Forelimb muscle (tissue), 1 donor: ENCODE measurements around the gene SETX. TPM values are rescaled to one million over a fixed set of nuclear protein-coding genes. Genes with fewer than 3 reads are reported as not detected.
"Not testable (repeated sequence)": the region's sequence is repeated elsewhere in the genome, so short reads cannot be mapped to it uniquely, and the experiment has no call there.

Source experiments
- DNase-seq: peaks from one replicate; pipeline ENCODE4 v3.0.0-alpha.2; 2013; ENCODE audit warnings: low read depth
- polyA plus RNA-seq: library from polyadenylated mRNA; unstranded; fragments of 120-200 nt; gene quantifications from one replicate; pipeline ENCODE4 v1.2.1, GENCODE V29; 2013; ENCODE audit not compliant: insufficient read length

SETX gene
- polyA plus RNA-seq, 1 donor: 28.5 TPM

DNA sequence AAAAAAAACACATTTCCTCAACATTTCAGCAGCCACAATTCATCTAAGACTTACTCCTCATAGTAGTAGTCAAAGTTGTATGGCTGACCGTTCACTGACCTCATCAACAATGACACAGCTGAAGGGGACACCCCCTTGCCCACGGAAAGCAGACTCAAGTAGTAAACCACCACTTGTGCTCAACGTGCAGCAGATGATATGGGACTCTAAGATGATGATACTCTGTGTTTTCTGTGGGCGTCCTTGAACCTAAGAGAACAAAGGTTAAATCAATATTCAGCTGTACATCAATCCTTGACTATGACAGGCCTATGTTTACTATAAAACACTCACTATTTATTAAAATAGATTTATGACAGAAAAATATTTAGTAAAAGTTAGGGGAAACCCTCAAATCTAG lies 71.6 kb downstream of the SETX start:
- DNase-seq: no peak

DNA sequence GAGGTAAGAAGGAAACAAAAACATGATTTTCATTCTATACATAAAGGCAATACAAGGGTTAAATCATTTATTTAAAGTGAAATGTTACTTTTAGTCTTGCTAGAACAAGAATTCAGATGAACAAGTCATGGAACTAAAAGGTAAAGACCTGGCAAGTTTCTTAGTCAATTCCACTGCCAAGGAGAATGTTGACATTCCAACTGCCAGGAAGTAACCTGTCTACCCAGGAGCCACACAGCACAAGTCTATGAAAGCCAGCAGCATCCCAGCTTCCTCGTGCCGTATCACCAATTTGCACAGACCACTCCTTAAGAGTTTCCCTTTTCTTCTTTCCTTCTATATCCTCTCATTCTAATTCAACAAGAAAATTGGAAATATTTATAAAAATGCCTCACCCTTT lies 79.9 kb downstream of the SETX start:
- no peak for DNase-seq

DNA sequence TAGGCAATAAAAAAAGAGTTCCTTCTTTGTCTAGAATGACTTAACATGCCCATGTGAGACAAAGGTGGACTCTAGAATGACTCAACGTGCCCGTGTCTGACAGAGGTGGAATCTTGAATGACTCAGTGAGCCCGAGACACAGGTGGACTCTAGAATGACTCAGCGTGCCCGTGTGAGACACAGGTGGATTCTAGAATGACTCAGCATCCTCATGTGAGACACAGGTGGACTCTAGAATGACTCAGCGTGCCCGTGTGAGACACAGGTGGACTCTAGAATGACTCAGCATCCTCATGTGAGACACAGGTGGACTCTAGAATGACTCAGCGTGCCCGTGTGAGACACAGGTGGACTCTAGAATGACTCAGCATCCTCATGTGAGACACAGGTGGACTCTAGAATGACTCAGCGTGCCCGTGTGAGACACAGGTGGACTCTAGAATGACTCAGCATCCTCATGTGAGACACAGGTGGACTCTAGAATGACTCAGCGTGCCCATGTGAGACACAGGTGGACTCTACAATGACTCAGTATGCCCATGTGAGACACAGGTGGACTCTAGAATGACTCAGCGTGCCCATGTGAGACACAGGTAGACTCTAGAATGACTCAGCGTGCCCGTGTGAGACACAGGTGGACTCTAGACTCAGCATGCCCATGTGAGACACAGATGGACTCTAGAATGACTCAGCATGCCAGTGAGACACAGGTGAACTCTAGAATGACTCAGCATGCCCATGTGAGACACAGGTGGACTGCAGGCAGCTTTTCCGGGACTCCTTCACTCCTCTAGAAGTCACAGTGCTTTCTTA lies 84.9 kb downstream of the SETX start:
- DNase-seq: not testable (repeated sequence)

DNA sequence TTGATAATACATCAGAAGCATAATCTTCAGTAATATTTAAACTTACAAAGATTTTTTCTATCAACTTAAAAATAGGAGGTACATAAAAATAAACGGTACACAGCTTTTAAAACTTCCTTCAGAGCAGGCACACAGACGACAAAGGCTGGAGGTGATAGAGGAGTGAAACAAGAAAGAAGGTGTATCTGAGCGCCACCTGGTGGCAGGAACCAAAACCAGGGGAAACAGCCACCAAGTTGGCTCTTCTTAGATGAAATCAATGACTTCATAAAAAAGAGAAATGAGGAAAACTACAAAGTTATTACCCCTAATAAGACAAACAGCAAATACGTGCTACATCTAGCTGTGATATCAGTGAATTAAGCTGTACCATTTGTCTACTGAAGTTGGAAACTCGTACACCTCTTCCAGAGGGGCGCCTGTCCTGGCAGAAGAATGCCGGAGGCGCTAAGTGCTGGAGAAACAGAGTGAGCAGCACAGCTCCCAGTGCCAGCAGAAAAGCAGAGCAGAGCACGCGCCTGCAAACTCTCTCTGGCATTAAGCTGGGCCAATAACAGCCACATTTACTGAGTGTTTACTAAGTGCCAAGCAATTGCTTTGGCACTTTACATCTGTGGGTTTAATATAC lies 85.9 kb downstream of the SETX start:
- peak; percentile 22 for DNase-seq

DNA sequence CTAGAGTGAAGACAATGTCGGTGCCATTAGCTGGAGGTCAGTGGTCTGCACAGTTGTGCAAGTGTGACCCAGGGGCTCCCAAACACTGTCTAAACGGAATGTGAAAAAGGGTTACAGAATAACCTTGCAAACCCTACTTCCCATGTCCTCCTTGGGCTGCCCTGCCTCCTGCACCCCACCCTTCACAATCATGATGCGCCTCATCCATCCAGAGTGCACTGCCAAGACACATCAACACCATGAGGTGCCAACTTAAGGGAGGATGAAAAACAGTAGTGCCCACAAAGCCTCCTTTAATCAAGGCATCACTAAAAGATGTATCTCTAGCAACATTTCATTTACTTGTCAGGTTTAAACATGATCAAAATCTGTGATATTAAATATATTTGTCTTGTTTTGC lies 87.1 kb downstream of the SETX start:
- DNase-seq: no peak

DNA sequence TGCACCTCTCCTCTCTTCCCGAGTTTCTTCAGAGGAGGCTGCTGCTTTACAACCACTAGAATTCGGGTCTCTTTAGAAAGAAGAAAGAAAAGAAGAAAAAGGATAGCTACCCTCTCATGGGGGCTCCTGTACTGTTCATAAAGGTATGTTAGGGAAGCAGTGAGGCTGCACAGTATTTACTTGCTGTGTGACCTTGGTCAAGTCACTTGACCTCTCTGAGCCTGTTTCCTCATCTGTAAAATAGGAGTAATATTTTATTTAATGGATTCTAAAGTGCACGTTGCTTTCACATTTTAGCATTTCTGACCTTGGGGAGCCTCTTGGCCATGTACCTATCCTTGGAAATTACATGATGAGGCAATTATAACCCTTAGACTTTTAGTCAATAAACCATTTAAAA lies 88.8 kb downstream of the SETX start:
- no peak for DNase-seq

DNA sequence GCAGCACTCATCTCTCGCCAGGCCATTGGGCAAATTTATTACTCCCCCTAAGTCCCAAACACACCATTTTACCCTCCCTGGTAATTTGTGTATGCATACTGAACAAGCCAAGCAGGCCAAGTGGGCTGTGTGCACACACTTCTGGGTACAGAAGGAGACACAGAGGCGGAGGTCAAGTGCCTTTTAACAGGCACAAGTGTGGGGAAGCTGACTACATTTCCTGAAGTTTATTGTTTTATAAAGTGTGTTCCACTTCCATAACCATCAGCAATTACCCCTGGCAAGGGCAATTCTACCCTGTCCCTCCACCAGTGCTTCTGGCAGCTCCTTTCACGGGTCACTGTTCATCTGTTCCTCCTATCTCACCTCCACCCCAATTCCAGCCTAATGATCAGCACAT lies 93.9 kb downstream of the SETX start:
- no peak for DNase-seq

DNA sequence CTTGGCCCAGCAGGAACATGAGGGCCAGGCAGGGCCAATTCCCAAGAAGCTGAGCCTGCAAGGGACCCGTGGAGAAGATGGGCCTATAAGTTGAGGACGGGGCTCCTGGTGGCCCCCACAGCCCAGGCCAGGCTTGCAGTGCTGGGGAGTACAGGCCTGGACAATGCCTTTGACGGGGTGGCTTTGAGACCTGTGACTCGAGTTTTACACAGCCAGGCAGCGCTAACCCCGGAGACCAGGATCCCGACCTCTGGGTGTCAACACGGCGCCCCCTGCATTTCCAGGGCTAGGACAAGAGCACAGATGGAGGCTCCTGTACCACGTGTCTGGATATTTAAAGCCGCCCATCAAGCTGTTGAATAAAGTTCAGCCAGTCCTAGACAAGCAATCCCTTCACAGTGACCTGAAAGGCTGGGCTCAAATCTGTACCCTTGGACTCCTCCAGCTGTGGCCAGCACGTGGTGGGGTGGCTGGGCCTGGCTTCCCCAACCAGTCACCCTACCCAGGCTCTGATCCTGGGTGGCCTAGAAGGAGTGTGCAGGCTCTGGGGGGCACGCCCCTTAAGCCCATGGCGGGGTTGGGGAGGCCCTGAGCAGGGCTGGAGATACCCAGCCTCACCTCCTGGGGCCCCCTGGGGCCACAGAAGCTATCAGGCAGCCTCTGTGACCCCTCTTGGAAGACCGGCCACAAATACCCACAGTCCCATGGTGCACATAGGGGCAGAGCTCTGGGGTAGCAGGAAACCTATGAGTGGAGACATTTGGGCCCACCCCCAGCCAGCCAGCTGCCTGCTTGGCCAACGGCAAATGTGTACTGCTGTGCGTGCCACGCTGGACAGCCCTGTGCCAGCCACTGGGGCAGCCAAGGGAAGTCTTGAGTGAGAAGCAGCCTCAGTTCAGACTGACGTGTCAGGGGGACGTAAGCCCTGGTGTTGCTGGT lies 104.2 kb downstream of the SETX start:
- DNase-seq: no peak

DNA sequence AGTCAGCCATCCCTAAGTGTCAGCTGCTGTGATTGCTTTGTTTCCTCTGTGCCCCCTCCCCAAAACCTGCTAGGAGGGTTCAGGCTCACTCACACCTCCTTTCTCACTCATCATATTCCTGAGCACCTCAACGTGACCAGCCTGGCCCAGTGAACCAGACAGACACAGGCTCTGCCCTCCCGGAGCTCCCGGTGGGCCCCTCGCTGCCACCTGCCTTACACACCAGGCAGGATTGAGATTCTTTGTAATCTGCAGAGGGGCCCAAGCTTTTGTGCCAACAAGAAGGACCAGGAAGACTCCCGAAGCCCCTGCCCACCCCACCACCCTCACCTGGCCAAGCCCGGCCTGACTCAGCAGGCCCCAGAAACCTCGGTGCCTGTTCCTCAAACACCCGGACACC lies 105.1 kb downstream of the SETX start:
- DNase-seq: no peak

DNA sequence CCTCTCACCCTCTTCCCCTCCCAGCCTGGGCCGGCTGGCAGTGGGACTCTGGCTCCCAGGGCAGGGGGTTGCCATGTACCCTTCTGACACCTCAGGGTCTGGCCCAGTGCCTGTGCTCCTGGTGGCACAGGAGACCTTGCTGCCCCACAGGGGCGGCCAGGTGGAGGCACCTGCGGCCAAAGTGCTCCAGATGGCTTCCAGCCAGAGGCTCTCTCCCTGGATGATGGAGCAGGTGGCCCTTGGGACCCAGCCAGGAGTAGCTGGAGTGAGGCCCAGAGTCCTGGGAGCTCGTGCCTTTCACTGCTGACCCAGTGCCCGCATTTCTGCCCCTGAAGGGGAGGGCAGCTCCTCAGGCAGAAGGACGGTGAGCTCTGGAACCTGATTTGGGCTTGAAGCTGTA lies 105.7 kb downstream of the SETX start:
- no peak for DNase-seq

DNA sequence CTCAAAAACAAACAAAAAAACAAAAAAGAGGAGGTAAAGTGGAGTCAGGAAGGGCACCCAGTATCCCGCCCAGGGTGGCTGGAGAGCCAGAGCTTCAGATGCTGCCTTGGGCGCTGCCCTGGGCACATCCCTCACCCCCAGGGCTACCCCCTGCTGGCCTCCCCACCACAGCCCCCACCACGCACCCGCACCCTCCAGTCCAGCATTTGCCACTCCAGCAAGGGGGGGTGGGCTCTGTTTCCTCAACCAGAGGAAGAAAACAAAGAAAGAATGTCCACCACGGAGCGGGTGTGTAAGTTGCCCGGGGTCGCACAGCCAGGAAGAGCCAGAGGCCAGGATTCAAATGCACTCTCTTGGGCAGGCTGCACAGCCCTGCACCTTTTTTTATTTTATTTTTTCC lies 106.8 kb downstream of the SETX start:
- DNase-seq: no peak

DNA sequence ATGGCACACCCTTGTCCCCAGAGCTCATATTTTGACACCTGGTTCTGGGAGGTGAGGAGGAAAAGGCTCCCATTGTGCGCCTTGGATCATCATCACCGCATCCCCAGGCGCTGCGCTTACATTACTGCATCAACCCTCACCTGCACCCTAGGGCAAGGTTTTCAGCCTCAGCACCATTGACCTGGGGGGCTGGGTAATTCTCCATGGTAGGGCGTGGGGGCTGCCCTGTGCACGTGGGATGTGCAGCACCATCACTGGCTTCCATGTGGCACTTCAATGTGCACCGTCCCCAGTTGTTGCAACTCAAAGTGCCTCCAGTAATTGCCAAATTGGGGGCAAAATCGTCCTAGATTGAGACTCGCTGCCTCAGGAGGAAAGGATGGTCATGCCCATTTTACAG lies 109.3 kb downstream of the SETX start:
- DNase-seq: no peak

DNA sequence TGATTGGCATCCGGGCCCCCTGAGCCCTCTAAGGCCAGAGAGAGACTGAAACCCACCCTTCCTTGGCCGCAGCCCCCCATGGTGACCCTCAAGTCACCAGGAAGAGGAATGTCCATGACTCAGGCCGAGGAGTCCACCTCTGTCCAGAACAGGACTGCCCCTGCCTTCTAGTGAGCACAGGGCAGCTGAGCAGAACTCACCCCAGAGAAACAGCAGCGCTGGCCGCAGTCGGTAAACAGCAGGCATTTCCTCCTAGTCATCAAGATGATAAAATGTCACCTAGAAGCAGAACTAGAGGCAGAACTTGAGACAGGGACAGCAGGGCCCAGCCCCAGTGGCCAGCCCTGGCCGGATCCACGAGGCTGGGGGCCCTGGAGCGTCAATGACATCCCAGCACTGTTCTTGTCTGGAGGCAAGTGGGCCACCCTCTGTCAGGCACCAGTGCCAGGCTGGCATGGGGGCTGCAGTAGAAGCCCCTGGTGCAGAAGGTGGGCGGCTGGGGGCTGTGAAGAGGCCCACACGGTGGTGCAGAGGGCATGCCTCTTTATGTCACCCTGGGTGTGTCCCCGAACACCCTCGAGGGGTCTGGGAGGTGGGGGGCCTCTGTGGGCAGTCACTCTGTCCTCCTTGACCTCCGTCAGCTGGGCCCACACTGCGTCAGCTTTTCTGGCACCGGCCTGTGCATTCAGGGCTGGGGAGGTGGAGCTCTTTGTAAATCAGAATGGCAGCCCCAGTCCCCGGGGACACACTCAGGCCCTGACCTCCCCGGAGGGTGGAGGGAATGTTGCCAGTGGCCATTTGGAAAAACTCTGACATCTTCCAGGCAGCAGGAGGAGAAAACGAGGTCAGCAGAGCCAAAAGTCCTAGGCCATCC lies 110.0 kb downstream of the SETX start:
- no peak for DNase-seq

DNA sequence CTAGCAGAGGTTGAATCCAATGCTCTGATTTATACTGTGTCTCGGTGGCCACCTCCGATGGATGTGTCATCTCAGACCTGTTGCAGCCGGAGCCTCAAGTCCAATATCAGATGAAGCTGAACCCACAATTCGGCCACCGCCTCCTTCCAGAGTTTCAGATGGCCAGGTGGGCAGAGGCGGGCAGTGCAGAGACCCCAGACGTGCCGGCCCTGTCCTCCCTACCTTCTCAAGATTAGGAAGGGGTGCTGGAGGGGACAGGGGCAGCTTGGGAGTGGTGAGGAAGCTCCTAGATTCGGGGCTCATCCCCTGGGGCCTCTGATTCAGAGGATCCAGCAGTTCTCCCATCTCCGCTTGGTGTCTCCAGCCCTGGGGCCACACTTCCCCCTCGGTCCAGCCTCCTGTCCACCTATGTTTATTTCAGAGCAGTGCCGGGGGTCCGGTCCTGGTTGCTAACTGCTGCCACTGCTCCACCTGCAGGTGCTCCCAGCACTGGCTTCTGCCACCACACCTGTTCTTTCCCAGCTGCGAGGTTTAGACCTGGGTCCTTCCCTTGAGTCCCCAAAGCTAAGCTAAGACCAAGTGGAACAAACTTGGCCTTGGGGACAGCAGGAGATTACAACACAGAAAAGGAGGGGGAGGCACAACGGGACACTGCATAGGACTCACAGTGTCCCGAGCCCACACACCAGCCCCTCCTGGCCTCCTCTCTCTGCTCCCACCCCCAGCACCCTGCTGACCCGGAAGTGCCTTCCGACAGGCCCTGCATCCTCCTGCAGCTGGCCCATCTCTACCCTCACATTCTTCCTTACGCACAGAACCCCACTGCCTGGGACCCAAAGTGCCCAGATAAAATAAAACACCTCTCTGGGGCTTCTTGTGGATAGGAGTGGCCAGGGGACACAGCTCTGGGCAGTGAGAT lies 111.4 kb downstream of the SETX start:
- no peak for DNase-seq

DNA sequence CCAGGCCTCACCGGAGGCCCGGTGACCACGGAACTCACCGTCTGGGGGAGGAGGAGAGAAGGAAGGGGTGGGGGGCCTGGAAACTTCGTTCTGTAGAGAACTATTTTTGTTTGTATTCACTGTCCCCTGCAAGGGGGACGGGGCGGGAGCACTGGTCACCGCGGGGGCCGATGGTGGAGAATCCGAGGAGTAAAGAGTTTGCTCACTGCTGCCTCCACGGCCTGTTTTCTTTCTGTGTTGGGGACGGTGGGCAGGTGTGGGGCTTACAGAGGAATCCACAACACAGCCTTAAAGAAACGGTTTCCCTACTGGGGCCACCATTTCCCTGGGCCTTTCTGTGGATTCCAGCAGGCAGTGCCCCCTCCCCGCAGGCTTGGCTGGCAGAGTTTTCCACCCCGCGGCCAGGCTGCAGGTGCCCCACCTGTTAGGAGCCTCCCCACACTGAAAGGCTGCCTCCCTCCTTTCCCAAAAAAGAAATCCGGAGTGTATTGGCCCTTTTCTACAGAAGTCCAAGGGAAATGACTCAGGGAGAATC lies 112.1 kb downstream of the SETX start:
- DNase-seq: no peak

DNA sequence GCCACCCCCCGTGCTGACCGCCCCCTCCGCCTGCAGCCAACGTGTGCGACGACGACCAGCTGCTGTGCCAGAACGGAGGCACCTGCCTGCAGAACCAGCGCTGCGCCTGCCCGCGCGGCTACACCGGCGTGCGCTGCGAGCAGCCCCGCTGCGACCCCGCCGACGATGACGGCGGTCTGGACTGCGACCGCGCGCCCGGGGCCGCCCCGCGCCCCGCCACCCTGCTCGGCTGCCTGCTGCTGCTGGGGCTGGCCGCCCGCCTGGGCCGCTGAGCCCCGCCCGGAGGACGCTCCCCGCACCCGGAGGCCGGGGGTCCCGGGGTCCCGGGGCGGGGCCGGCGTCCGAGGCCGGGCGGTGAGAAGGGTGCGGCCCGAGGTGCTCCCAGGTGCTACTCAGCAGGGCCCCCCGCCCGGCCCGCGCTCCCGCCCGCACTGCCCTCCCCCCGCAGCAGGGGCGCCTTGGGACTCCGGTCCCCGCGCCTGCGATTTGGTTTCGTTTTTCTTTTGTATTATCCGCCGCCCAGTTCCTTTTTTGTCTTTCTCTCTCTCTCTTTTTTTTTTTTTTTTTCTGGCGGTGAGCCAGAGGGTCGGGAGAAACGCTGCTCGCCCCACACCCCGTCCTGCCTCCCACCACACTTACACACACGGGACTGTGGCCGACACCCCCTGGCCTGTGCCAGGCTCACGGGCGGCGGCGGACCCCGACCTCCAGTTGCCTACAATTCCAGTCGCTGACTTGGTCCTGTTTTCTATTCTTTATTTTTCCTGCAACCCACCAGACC lies 112.8 kb downstream of the SETX start:
- DNase-seq: no peak

DNA sequence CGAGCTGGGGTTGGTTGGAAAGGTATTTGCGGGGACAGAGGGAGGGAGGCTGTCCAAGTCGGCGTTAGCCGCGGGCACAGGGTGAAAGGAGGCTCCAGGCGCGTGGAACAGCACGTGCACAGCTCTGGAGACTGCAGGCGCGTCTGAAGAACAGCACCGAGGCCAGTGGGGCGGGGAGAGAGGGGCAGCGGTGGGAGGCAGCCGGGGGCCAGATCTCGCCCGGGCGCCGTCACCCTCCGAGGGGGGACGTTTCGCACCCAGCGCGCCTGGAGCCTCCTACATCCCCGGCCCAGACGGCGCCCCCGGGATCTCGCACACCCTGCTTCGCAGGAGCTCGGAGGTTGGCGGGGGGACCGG lies 113.3 kb downstream of the SETX start:
- no peak for DNase-seq

DNA sequence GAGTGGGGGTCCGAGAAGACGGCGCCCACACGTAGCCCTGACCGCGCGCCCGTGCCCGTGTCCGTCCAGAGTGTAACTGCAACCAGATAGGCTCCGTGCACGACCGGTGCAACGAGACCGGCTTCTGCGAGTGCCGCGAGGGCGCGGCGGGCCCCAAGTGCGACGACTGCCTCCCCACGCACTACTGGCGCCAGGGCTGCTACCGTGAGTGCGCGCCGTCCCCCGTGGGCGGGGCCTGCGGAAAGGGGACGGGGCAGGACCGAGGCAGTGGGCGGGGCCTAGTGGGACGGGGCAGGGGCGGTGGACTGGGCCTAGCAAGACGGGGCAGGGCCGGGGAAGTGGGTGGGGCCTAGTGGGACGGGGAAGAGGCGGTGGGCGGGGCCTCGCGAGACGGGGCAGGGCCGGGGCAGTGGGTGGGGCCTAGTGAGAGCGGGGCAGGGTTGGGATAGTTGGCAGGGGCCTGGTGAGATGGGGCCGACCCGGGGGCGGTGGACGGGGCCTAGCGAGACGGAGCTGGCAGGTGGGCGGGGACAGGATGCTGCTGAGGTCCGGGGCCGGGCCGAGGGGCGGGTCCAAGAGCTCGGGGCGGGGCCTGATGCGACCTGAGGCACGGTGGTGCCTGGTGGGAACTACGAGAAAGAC lies 113.8 kb downstream of the SETX start:
- no peak for DNase-seq
